Measurements from ENCODE around the gene GALR3. TPM values are rescaled to one million over a fixed set of nuclear protein-coding genes. Genes with fewer than 3 reads are reported as not detected.

GALR3 gene
- total and polyA plus RNA-seq, 2 donors (not counting 1 experiment from before 2014, with no cell fraction given) = not detected

- H3K4me3 ChIP-seq (replicated peaks in 1 of 4; ENCODE audit: control extremely low read depth in 1 of 4, insufficient read depth in 1 of 4, low read depth in 3 of 4, low read length in 4 of 4) = peak overlapping the region in 2 of 4 experiments; percentile 4 to 40
- H3K36me3 ChIP-seq (ENCODE audit: control insufficient read depth, insufficient read depth, low read length) = no peaks in the 10 kb centered on the region
- no peaks in the 10 kb centered on the region for H3K9me3 ChIP-seq (ENCODE audit: control insufficient read depth, insufficient read depth, low read depth, low read length)
- TF ChIP-seq EZH2 (IDR thresholded peaks at IDR 0.05; ENCODE audit: low read length, missing control alignments) = no peak
- TF ChIP-seq, protein P1, sequence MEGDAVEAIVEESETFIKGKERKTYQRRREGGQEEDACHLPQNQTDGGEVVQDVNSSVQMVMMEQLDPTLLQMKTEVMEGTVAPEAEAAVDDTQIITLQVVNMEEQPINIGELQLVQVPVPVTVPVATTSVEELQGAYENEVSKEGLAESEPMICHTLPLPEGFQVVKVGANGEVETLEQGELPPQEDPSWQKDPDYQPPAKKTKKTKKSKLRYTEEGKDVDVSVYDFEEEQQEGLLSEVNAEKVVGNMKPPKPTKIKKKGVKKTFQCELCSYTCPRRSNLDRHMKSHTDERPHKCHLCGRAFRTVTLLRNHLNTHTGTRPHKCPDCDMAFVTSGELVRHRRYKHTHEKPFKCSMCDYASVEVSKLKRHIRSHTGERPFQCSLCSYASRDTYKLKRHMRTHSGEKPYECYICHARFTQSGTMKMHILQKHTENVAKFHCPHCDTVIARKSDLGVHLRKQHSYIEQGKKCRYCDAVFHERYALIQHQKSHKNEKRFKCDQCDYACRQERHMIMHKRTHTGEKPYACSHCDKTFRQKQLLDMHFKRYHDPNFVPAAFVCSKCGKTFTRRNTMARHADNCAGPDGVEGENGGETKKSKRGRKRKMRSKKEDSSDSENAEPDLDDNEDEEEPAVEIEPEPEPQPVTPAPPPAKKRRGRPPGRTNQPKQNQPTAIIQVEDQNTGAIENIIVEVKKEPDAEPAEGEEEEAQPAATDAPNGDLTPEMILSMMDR (conservative IDR thresholded peaks at IDR 0.05 in 1 of 2, IDR thresholded peaks at IDR 0.05 in 1 of 2; ENCODE audit: low read depth in 1 of 2, low read length in 2 of 2) = peak; percentile 13 to 15
- peak; percentile 51 to 64 for DNase-seq (ENCODE audit: low read depth in 2 of 2)
- no peaks in the 10 kb centered on the region for H3K79me2 ChIP-seq (ENCODE audit: control insufficient read depth, insufficient read depth, low read length)
- H3K9ac ChIP-seq (ENCODE audit: insufficient read depth, low read length) = peak overlapping the region; percentile 13
- H3K27me3 ChIP-seq (ENCODE audit: control insufficient read depth, insufficient read depth, low read length) = peaks cover 7% of the 10 kb centered on the region
- H3K27ac ChIP-seq (ENCODE audit: insufficient read depth, low read length) = no peak overlapping the region
- H3K4me2 ChIP-seq (ENCODE audit: extremely low read depth, insufficient read depth, low read length) = peak overlapping the region; percentile 58
- peak overlapping the region; percentile 49 for H2AFZ ChIP-seq (ENCODE audit: low read length)
- peaks cover 7% of the 10 kb centered on the region for H3K4me1 ChIP-seq (ENCODE audit: control insufficient read depth, extremely low read depth, insufficient read depth, low read length)
- no peaks in the 10 kb centered on the region for H4K20me1 ChIP-seq (ENCODE audit: control insufficient read depth, extremely low read depth, insufficient read depth, low read length)
Observed at GRCh38 chr22:37818409-37819104, 4.6 kb upstream of the GALR3 start.

- peak overlapping the region in 2 of 4 experiments; percentile 4 to 40 for H3K4me3 ChIP-seq (replicated peaks in 1 of 4; ENCODE audit: control extremely low read depth in 1 of 4, insufficient read depth in 1 of 4, low read depth in 3 of 4, low read length in 4 of 4)
- H3K36me3 ChIP-seq (ENCODE audit: control insufficient read depth, insufficient read depth, low read length) = no peaks in the 10 kb centered on the region
- H3K4me2 ChIP-seq (ENCODE audit: extremely low read depth, insufficient read depth, low read length) = peak overlapping the region; percentile 58
- no peaks in the 10 kb centered on the region for H4K20me1 ChIP-seq (ENCODE audit: control insufficient read depth, extremely low read depth, insufficient read depth, low read length)
- peak overlapping the region; percentile 49 for H2AFZ ChIP-seq (ENCODE audit: low read length)
- H3K4me1 ChIP-seq (ENCODE audit: control insufficient read depth, extremely low read depth, insufficient read depth, low read length) = peaks cover 7% of the 10 kb centered on the region
- peaks cover 7% of the 10 kb centered on the region for H3K27me3 ChIP-seq (ENCODE audit: control insufficient read depth, insufficient read depth, low read length)
- no peak for DNase-seq (ENCODE audit: low read depth in 2 of 2)
- H3K27ac ChIP-seq (ENCODE audit: insufficient read depth, low read length) = no peak overlapping the region
- H3K9me3 ChIP-seq (ENCODE audit: control insufficient read depth, insufficient read depth, low read depth, low read length) = no peaks in the 10 kb centered on the region
- TF ChIP-seq, protein P1 (conservative IDR thresholded peaks at IDR 0.05 in 1 of 2, IDR thresholded peaks at IDR 0.05 in 1 of 2; ENCODE audit: low read depth in 1 of 2, low read length in 2 of 2) = no peak
- TF ChIP-seq EZH2 (IDR thresholded peaks at IDR 0.05; ENCODE audit: low read length, missing control alignments) = no peak
- H3K79me2 ChIP-seq (ENCODE audit: control insufficient read depth, insufficient read depth, low read length) = no peaks in the 10 kb centered on the region
- no peak overlapping the region for H3K9ac ChIP-seq (ENCODE audit: insufficient read depth, low read length)
Observed at GRCh38 chr22:37819105-37819433, 4.1 kb upstream of the GALR3 start.

DNA sequence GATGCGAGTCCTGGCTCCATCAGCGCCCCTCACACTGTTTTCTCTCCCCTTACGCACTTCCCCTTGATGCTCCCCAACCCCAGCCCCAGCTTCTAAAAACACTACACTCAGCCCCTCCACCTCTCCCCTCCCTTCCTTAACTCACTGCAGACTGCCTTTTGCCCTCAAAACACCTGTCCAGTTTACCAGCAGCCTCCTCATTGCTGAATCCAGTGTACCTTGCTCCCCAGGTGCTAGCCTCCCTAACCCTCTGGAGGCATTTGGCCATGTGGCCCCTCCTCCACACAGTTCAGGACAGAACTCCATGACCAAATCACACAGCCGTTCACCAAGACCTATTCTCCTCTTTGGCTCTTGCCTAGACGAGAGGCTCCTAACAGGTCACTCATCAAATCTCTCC, 2.8 kb upstream of the GALR3 start:
- Histone ChIP-seq H3K9ac (ENCODE audit: insufficient read depth, low read length) (no peak overlapping the region), H3K79me2 (ENCODE audit: control insufficient read depth, insufficient read depth, low read length) (no peaks in the 10 kb centered on the region), H4K20me1 (ENCODE audit: control insufficient read depth, extremely low read depth, insufficient read depth, low read length) (no peaks in the 10 kb centered on the region), H3K27me3 (ENCODE audit: control insufficient read depth, insufficient read depth, low read length) (peaks cover 7% of the 10 kb centered on the region), H3K36me3 (ENCODE audit: control insufficient read depth, insufficient read depth, low read length) (no peaks in the 10 kb centered on the region), H3K4me2 (ENCODE audit: extremely low read depth, insufficient read depth, low read length) (no peak overlapping the region), H2AFZ (ENCODE audit: low read length) (no peak overlapping the region), H3K9me3 (ENCODE audit: control insufficient read depth, insufficient read depth, low read depth, low read length) (no peaks in the 10 kb centered on the region), H3K4me3 (replicated peaks in 1 of 4; ENCODE audit: control extremely low read depth in 1 of 4, insufficient read depth in 1 of 4, low read depth in 3 of 4, low read length in 4 of 4) (no peak overlapping the region), H3K27ac (ENCODE audit: insufficient read depth, low read length) (no peak overlapping the region), H3K4me1 (ENCODE audit: control insufficient read depth, extremely low read depth, insufficient read depth, low read length) (peaks cover 7% of the 10 kb centered on the region)
- TF ChIP-seq, protein P1 (conservative IDR thresholded peaks at IDR 0.05 in 1 of 2, IDR thresholded peaks at IDR 0.05 in 1 of 2; ENCODE audit: low read depth in 1 of 2, low read length in 2 of 2) = no peak
- TF ChIP-seq EZH2 (IDR thresholded peaks at IDR 0.05; ENCODE audit: low read length, missing control alignments) = no peak
- DNase-seq (ENCODE audit: low read depth in 2 of 2) = no peak

Data from fibroblast of lung (primary cell).